Caco-2 (cell line): Measurements from ENCODE around the gene TXNRD1. TPM values are rescaled to one million over a fixed set of nuclear protein-coding genes. Genes with fewer than 3 reads are reported as not detected.

ENCODE experiments used
- BruUV-seq: library from RNA; stranded (reverse); fragments of 400-500 nt; replicated peaks from 2 replicates; lab custom pipeline; 2021; lab: Mats Ljungman, UMichigan
- CTCF ChIA-PET: fragments of 300-600 bp; sonication (Branson Sonifier 250); formaldehyde crosslinking; loops from one replicate; lab custom pipeline; 2022; ENCODE audit warnings: antibody characterized with exemption; lab: Charles Lee
- POLR2A ChIA-PET: fragments of 300-600 bp; sonication (Branson Sonifier 250); formaldehyde crosslinking; loops from one replicate; lab custom pipeline; 2022; ENCODE audit warnings: antibody characterized with exemption; lab: Charles Lee
- DNase-seq, 2 experiments: peaks; one replicate each; pipeline versions ENCODE4 v3.0.0 to v3.0.0-alpha.2; 2020 to 2022
- H3K27me3 ChIP-seq: replicated peaks from 2 replicates; pipeline ENCODE4 v1.6.0; 2011; ENCODE audit warnings: low read length; ENCODE audit not compliant: control insufficient read depth, insufficient read depth
- H3K36me3 ChIP-seq: 2 replicates; pipeline ENCODE4 v1.5.1; 2011; ENCODE audit warnings: low read length; ENCODE audit not compliant: control insufficient read depth, insufficient read depth
- H3K4me1 ChIP-seq: fragments of 250-450 bp; sonication (Bioruptor Pico); 2 replicates; pipeline ENCODE4 v1.5.1; 2020; ENCODE audit warnings: mild to moderate bottlenecking
- H3K4me3 ChIP-seq: 2 replicates; pipeline ENCODE4 v1.5.1; 2011; ENCODE audit warnings: low read depth, mild to moderate bottlenecking, control low read depth, low read length
- H3K9me3 ChIP-seq: fragments of 250-450 bp; sonication (Bioruptor Pico); 2 replicates; pipeline ENCODE4 v1.5.1; 2020; ENCODE audit warnings: mild to moderate bottlenecking, moderate library complexity
- H3K27ac Mint-ChIP-seq: one replicate; pipeline ENCODE4 v1.8.0; 2022; ENCODE audit warnings: mixed read lengths; ENCODE audit not compliant: unreplicated experiment
- H3K27me3 Mint-ChIP-seq: one replicate; pipeline ENCODE4 v1.8.0; 2022; ENCODE audit warnings: mixed read lengths; ENCODE audit not compliant: insufficient read depth, unreplicated experiment
- H3K36me3 Mint-ChIP-seq: one replicate; pipeline ENCODE4 v1.8.0; 2022; ENCODE audit warnings: mild to moderate bottlenecking, mixed read lengths; ENCODE audit not compliant: insufficient read depth, unreplicated experiment
- H3K4me1 Mint-ChIP-seq: one replicate; pipeline ENCODE4 v1.8.0; 2022; ENCODE audit warnings: low read depth, mixed read lengths; ENCODE audit not compliant: unreplicated experiment
- H3K4me3 Mint-ChIP-seq: one replicate; pipeline ENCODE4 v1.8.0; 2022; ENCODE audit warnings: mild to moderate bottlenecking, moderate library complexity, mixed read lengths; ENCODE audit not compliant: unreplicated experiment
- H3K9me3 Mint-ChIP-seq: one replicate; pipeline ENCODE4 v1.8.0; 2022; ENCODE audit warnings: mixed read lengths; ENCODE audit not compliant: unreplicated experiment
- intact Hi-C: fragments of 100-400 bp; cut with micrococcal nuclease; formaldehyde crosslinking; loops from one replicate; pipeline ENCODE4 v1.10.0; 2022; ENCODE audit not compliant: unreplicated experiment
- total RNA-seq: library from RNA; stranded (reverse); gene quantifications from 2 replicates; pipeline ENCODE4 v1.2.3, GENCODE V29; 2022
- TF ChIP-seq, protein P1 (sequence below), 2 experiments: fragments of 200-600 bp in 1 of 2; IDR thresholded peaks; 1 replicate in 1 of 2; 2 replicates in 1 of 2; pipeline versions ENCODE4 v1.5.1 to v1.8.0; 2011 to 2022; ENCODE audit warnings: antibody characterized with exemption in 1 of 2, control low read depth in 1 of 2, inconsistent platforms in 1 of 2, low read depth in 1 of 2, low read length in 1 of 2, mild to moderate bottlenecking in 1 of 2, moderate library complexity in 1 of 2; ENCODE audit not compliant: insufficient read depth in 1 of 2, severe bottlenecking in 1 of 2, unreplicated experiment in 1 of 2

TXNRD1 gene
- total RNA-seq, 1 experiment from 2014 or later: 115 TPM

GRCh38 chr12:104280111-104280510 lies 64.5 kb downstream of the TXNRD1 start:
- peaks cover 3% of the 10 kb centered on the region for H3K4me1 ChIP-seq
- H3K36me3 ChIP-seq: no peaks in the 10 kb centered on the region
- no peaks in the 10 kb centered on the region for H3K9me3 ChIP-seq
- no TSS peak for BruUV-seq
- H3K27ac Mint-ChIP-seq: no peak overlapping the region
- ChIA-PET POLR2A (no interaction called here), CTCF (no interaction called here)
- no peaks in the 10 kb centered on the region for H3K36me3 Mint-ChIP-seq
- peaks cover 5% of the 10 kb centered on the region for H3K4me1 Mint-ChIP-seq
- H3K9me3 Mint-ChIP-seq: no peaks in the 10 kb centered on the region
- no peak overlapping the region for H3K4me3 Mint-ChIP-seq
- H3K27me3 Mint-ChIP-seq: no peaks in the 10 kb centered on the region
- TF ChIP-seq, protein P1, sequence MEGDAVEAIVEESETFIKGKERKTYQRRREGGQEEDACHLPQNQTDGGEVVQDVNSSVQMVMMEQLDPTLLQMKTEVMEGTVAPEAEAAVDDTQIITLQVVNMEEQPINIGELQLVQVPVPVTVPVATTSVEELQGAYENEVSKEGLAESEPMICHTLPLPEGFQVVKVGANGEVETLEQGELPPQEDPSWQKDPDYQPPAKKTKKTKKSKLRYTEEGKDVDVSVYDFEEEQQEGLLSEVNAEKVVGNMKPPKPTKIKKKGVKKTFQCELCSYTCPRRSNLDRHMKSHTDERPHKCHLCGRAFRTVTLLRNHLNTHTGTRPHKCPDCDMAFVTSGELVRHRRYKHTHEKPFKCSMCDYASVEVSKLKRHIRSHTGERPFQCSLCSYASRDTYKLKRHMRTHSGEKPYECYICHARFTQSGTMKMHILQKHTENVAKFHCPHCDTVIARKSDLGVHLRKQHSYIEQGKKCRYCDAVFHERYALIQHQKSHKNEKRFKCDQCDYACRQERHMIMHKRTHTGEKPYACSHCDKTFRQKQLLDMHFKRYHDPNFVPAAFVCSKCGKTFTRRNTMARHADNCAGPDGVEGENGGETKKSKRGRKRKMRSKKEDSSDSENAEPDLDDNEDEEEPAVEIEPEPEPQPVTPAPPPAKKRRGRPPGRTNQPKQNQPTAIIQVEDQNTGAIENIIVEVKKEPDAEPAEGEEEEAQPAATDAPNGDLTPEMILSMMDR (IDR thresholded peaks at IDR 0.05; ENCODE audit: insufficient read depth in 1 of 2, low read depth in 1 of 2, low read length in 1 of 2, severe bottlenecking in 1 of 2, unreplicated experiment in 1 of 2): no peak
- no peaks in the 10 kb centered on the region for H3K27me3 ChIP-seq
- DNase-seq: no peak
- intact Hi-C loops: no loop called here
- H3K4me3 ChIP-seq: no peak overlapping the region

DNA sequence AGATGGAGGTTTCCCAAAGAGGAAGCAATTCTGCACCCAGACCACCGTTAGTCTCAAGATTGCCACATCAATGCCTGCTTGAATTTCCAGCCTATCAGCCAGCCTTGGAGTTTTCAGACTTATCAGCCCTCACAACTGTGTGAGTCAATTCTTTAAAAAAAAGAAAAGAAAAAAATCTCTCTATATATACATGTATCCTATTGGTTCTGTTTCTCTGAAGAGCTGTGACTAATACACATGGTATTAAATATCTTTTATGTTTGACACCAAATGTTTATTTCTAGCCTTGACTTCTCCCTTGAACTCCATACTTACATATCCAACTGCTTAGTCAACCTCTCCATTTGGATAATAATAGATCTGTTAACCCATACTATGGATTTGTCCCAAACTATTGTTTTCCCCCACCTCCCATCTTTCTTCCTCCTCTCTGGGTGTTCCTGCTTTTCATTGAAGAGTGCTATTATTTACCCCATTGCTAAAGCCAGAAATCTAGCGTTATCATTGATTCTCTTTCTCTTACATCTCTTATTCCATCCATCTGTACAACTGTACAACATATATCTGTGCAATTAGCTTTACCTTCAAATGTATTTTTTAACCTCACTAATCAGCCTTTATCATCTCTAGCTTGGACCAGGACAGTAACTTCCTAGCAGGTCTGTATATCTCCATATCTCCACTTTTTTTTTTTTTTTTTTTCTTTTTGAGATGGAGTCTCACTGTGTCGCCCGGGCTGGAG lies 65.3 kb downstream of the TXNRD1 start:
- H3K4me3 ChIP-seq: no peak overlapping the region
- H3K27me3 ChIP-seq: no peaks in the 10 kb centered on the region
- ChIA-PET CTCF (interaction anchor here (0.7 kb wide), 1 partner anchor 423 kb away, joined by 6 read pairs; no protein-coding TSS in a partner anchor), POLR2A (interaction anchor here (0.6 kb wide), 1 partner anchor 12 kb away, joined by 3 read pairs; no protein-coding TSS in a partner anchor)
- Mint-ChIP-seq H3K27ac (no peak overlapping the region), H3K9me3 (no peaks in the 10 kb centered on the region), H3K36me3 (no peaks in the 10 kb centered on the region), H3K4me1 (peaks cover 10% of the 10 kb centered on the region), H3K4me3 (no peak overlapping the region), H3K27me3 (no peaks in the 10 kb centered on the region)
- no peak for DNase-seq
- peaks cover 10% of the 10 kb centered on the region for H3K4me1 ChIP-seq
- H3K36me3 ChIP-seq: no peaks in the 10 kb centered on the region
- TF ChIP-seq, protein P1 (IDR thresholded peaks at IDR 0.05; ENCODE audit: insufficient read depth in 1 of 2, low read depth in 1 of 2, low read length in 1 of 2, severe bottlenecking in 1 of 2, unreplicated experiment in 1 of 2): no peak
- intact Hi-C loops: no loop called here
- H3K9me3 ChIP-seq: no peaks in the 10 kb centered on the region
- no TSS peak for BruUV-seq

GRCh38 chr12:104281636-104282035 lies 66.1 kb downstream of the TXNRD1 start:
- Histone ChIP-seq H3K4me3 (no peak overlapping the region), H3K4me1 (peaks cover 14% of the 10 kb centered on the region), H3K27me3 (no peaks in the 10 kb centered on the region), H3K9me3 (no peaks in the 10 kb centered on the region), H3K36me3 (no peaks in the 10 kb centered on the region)
- Mint-ChIP-seq H3K4me1 (peaks cover 16% of the 10 kb centered on the region), H3K9me3 (no peaks in the 10 kb centered on the region), H3K4me3 (no peak overlapping the region), H3K27ac (no peak overlapping the region), H3K27me3 (no peaks in the 10 kb centered on the region), H3K36me3 (peaks cover 2% of the 10 kb centered on the region)
- ChIA-PET CTCF (no interaction called here), POLR2A (no interaction called here)
- TF ChIP-seq, protein P1 (IDR thresholded peaks at IDR 0.05; ENCODE audit: insufficient read depth in 1 of 2, low read depth in 1 of 2, low read length in 1 of 2, severe bottlenecking in 1 of 2, unreplicated experiment in 1 of 2): no peak
- no peak for DNase-seq
- intact Hi-C loops: no loop called here
- no TSS peak for BruUV-seq
